Stimulated activated CD4-positive, alpha-beta T cell treated with anti-CD3 and anti-CD28 coated beads, TNF-alpha, amount 100 ng/mL, for 48 hours (primary cell): ENCODE measurements around the gene TMEM72.
"Not testable (repeated sequence)": the region's sequence is repeated elsewhere in the genome, so short reads cannot be mapped to it uniquely, and the experiment has no call there.

Experiments used
- DNase-seq, 3 donors: peaks; one replicate each; pipeline ENCODE4 v3.0.0-alpha.2; 2020; ENCODE audit warnings: low read depth in 3 of 3

TMEM72 gene

DNA sequence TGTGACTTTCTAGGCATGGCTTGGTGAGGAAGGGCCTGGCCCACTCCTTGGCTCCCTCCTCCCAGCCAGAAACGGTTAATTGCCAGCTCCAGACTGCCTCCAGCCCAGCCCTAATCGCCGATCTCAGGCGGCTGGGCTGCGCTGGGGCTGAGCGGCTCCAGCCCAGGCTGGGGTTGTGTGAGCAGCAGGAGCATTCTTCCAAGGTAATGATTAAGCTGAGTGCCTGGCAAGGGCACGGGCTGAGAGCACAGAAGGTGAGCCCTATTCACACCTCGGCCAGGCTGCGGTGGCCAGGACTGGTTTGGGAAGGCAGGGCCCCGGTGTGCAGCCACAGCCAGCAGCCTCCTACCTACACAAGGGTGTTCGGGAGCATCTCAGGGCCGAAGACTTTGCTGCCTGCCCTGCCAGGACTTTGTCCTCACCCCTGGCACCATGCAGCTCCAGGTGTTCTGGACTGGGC is at the start of gene TMEM72:
TSS of gene TMEM72 (plus strand) at position 257 of the 460 bp plus-strand sequence. CDS start at position 433, 176 bp downstream.
- DNase-seq, result no peak

DNA sequence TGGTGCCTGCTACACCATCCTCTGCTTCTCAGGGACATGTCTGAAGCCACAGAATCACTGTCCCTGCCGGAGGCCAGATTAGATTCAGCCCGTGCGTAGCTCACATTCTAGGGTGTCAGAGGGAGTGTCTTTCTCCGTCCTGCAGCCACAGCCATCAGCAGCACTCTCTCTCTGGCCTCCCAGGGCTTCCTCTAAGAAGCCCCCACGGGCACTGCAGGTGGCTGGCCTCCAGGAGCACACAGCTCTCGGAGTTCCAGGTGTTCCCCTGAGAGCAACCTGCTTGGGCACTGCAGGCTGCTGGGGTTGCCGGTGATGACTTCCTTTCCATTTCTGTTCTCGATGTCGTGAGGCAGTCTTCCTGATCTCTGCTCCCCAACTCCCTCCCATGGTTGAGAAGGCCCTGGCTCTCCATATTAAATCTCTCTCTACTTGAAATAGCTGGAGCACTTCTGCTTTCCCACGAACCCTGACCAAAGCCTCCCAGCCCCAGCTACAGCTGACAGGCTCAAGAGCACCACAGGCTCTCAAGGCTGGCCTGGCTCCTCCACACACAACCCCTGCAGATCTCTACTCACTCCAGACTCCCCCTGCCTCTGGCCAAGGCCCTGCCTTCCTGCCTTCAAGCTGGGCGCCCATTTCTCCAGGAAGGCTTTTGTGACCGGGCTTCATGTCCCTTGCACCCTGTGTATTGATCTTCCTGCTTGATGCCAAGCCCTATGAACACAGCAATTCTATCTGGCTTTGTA is 49.0 kb upstream of the TMEM72 start:
- no peak for DNase-seq

DNA sequence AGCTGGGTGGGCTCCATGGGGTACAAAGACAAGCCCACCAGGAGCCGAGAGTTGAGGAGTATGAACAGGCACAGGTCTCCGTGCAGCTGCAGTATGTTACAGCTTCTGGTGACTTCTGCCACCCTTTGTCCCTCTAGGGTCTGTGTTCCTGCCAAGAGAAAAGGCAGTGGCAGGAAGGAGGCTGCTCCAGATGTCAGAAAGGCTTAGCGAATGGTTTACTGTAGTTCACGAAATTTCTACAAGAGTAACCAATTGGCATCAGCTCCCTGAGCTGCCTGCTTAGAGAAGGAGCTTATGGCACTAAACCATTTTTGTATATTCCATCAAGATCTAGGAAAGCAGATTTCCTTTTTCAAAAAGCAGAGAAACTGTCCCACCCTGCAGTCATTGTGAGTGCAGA is 48.2 kb upstream of the TMEM72 start:
- DNase-seq, result no peak

DNA sequence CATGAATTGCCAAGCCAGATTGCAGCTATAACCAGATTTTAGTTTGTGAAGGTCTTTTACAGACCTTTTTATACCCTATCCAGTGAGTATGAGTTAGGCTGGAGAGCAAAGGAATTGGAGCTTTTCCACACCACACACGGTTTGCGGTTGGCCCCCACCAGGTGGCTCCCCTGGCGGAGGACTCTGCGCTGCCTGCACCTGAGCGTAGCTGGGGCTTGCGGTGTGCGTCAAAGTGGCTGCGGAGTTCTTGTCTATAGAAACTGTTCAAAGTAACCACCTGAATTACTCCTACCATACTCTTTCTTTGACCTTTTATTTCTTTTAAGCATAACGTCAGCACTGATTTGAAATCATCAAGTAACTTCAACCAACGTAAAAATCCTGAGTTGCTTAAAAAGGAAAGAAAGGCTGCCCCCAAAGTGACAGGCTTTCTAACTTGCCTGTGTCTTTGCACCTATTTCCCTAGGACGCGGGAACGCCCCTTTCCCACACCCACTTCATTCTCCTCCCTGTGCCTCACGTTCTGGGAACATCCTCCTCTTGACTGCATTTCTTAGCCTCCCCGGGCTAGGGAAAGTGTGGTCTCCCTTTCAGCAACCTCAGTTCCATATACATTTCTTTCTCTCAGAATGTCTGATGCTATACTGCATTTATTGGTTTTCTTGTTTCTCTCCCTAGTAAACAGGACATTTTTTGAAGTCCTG is 47.6 kb upstream of the TMEM72 start:
- DNase-seq, result no peak

DNA sequence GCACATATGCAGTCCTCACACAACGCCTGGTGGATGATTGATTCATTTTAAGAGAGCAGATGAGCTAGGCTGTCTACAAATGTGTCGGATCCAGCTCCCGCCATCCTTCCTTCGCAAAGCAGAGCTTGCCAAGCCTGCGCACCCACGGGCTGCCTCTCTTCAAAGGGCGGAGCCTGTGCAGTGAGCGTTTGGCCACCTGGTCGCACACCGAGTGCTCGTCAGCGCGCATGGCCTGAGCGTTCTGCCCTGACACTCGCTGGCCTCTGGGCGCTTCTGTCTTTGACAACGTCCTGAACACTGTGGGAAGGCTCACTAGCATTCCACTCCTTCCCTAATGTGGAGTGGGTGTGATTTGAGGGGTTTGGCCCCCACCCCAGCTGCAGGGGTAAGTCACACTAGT is 47.1 kb upstream of the TMEM72 start:
- no peak for DNase-seq

DNA sequence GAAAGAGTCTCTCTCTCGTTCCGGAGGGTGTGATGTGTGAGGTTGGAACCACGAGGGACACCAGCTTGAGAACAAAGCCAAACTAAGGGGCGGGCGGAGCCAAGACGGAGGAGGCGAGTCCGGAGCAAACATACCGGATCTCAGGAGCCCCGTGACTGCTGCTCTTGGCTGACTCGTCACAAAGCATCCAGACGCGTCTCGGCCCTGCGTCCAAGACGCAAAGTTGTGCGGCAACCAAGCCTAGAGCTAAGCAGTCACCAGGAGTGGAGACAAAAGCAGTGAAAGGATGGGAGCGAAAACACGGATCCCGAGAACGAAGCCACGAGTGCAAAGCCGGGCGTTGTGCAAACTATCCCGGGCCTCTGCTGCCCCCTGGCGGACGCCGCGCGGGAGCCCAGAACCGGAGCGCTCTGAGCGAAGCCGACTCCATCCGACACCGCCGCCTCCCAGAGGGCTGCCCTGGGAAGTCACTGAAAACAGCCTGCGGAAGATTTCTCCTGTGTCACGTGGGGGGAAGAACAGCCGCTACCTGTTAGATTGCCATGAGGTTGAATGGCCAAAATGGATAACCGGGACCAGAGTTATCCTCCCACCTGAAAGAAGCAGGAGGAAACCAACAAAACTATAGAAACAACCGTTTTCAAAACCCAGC is 46.4 kb upstream of the TMEM72 start:
- peak; percentile 58 to 84 (median 72) for DNase-seq

DNA sequence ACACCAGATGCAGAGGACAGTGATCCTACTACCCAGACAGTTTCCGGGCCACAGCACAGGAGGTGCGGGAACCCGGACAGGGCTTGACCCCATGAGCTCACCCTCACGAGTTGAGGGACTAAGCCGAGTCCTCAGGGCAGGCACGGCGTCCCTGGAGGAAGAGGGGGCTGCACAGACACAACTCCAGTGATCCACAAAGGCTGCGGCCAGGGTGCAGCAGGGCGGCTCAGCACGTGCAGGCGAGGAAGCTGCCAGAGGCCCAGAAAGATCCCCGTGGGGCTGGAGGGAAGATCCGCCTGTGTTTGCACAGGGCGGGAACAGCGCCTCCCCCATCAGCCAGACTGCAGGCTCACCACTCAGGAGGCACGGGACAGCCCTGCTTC is 45.9 kb upstream of the TMEM72 start:
- no peak for DNase-seq

DNA sequence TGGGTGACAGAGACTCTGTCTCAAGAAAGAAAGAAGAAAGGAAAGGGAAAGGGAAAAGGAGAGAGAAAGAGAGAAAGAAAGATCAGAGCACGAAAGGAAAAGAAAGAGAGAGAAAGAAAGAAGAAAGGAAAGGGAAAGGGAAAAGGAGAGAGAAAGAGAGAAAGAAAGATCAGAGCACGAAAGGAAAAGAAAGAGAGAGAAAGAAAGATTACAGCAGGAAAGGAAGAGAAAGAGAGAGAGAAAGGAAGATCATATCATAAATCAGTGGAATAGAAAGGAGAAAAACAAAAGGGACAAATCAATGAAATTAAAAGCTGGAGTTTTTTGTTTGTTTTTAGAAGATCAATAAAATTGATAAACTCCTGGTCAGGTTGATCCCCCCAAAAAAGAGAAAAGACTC is 44.8 kb upstream of the TMEM72 start:
- DNase-seq, result not testable (repeated sequence)

DNA sequence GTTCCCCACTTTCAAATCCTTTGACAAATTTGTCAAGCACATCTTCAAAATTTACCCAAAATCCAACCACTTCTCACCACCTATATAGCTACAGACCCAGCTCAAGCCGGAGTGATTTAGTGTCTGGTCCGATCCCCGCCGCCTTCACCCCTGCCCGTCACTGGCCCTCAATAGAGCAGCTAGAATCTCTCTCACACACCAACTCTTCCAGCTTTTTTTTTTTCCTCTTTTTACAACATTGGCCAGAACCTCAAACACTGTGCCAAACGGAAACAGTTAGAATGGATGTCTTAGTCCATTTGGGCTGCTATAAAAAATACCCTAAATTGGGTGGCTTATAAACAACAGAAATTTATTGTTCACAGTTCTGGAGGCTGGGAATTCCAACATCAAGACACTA is 41.1 kb upstream of the TMEM72 start:
- DNase-seq, result no peak

DNA sequence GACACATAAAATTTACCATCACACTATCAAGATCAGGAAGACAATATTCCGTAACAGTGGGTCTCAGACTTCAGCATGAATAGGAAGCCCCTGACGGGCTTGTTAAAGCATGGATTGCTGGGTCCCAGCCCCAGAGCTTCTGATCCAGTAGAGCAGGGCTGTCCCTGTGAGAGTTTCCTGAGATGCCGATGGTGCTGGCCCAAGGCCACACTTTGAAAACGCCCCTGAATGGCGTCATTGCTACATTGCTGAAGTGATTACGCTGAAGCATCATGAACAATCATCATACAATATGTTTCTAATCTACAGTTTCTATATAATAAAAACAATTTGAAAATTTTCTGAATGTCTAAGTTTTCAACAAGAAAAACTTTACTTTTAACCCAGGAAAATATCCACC is 38.0 kb upstream of the TMEM72 start:
- DNase-seq, result no peak

DNA sequence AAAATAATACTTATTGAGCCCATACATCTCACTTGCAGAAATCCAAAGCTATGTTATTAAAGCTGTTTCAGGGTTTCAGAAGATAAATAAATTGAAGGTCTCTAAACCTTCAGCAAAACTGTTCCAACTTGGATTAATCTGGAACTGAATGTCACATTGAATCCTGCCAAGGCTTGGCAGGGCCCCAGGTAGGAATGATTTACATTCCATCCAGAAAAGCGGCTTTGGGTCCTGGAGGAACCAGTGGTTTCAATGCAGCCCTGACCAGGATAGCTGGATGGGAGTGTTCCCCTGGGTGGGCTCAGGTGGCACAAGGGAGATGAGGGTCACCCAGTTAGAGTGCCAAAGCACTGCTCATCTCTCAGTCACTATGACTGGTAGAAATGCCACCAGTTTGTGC is 37.0 kb upstream of the TMEM72 start:
- no peak for DNase-seq

DNA sequence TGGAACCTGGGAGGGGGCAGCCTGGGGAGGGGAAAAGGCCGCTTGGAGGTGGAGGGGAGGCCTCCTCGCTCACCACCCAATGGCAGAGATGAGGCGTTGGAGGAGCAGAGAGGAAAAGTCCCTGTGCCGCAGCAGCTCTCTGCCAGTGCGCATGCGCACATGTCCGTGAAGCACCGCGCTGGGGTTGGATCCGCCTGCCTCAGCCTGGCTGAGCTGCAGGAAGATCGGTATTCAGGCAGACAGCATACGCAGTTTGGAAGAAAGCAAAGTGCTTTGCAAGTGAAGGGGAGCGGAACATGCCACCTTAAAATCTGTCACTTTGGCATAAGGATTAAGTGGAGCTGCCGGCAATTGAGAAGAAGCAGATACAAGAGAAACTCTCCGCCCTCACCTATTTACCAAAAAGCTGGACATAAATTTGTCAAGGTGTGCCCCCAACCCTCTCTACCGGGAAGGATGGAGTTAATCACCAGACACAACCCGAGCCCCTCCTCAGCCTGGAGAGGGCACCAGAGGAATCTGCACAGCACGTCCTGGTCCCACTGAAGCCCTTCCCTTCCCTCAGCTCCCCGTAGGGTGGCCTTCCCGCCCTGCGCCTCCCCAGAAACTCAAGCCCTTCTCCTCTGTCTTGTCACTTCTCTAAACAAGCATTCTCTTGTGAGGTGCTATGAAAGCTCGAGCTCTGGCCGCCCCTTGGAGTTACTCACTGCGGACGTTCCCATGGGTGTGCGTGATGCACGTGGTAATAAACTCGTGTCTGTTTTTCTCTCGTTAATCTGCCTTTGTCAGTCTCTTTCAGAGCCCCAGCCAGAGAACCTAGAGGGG is 32.2 kb upstream of the TMEM72 start:
- peak; percentile 59 to 63 (median 62) for DNase-seq

DNA sequence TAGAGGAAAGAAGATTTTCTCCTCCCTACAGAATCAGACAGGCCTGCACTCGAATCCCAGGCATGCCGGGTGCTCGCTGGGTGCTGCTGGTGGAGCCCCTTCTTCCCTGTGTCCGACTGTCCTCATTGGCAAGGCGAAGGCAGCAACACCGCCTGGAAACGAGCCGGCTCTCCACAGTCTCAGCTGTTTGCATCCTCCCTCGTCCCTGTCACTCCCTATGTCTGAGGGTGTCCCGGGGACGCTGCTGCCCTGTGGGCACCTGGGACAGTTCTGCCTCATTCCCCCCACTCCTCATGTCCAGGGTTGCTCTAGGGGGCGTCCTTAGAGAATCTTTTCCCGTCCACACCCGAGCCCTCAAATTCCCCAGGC is 31.6 kb upstream of the TMEM72 start:
- no peak for DNase-seq

DNA sequence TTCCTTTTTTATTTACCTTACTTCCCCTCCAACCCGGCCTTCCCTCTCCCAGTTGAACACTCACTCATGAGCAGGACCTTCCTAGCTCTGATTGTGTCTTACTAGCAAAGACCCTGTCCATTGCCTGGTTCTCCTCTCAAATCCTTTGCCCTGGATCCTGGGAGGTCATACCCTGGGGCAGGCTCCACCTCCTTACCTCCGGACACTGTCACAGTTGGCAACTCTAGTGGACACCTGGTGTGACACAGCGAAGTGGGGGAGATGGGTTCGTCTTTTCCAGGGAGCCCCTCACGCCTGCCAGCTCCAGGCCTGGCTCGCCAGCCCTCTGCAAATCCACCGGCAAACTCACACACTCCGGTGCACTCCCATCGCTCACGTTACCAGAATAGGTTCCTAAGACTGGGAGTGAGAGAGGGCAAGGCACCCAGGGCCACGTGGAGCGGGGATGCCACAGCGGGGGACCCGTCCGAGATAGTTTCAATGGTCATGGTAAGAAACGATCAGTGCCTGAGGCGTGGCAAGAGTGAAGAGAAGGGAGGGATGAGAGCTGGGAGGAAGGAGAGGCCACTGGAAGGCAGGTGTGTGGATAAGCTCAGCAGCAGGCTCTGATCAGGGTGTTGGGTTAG is 30.9 kb upstream of the TMEM72 start:
- DNase-seq, result no peak

DNA sequence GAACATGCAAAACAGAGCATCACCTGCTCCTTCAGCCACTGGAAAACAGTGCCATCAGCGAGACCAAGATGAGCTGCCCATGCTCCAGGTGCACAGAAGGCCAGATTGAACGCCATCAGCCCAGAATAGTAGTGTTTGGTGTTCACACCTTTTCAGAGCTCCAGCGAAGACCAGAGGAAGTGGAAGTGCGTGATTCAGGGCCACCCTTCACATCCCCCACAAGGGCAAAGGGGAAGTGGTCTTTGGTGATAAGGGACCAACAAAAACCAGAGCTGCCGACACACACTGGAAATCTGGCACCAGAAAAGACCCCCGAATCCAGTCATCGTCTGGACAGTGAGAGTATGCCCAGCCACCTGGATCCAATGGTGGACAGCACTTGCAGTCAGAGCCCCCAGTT is 29.5 kb upstream of the TMEM72 start:
- DNase-seq, result no peak

DNA sequence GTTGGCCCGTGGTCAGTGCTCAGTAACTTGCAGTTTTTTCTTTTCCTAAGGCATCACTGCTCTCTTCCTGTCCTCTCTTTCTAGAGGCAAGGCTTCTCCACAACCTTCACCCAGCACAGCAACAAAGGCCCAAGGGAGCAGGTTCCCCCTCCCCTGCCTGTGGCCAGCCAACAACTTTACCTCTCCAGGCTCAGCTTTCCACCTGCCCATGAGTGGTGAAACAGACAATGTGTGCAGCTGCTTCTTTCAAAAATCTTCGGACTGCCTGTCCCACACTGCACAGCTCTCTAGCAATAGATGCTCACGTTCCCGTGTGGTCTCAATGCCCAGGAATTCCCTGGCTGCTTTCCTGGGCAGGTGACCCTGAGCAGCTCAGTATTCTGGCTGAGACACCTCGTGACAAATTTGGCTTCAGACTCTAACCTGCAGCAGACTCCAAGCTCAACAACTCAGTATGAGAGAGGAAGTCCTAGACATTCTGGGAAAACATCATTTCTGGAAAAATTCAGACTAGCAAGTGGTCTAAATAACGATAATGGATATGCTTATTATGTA is 28.9 kb upstream of the TMEM72 start:
- no peak for DNase-seq

DNA sequence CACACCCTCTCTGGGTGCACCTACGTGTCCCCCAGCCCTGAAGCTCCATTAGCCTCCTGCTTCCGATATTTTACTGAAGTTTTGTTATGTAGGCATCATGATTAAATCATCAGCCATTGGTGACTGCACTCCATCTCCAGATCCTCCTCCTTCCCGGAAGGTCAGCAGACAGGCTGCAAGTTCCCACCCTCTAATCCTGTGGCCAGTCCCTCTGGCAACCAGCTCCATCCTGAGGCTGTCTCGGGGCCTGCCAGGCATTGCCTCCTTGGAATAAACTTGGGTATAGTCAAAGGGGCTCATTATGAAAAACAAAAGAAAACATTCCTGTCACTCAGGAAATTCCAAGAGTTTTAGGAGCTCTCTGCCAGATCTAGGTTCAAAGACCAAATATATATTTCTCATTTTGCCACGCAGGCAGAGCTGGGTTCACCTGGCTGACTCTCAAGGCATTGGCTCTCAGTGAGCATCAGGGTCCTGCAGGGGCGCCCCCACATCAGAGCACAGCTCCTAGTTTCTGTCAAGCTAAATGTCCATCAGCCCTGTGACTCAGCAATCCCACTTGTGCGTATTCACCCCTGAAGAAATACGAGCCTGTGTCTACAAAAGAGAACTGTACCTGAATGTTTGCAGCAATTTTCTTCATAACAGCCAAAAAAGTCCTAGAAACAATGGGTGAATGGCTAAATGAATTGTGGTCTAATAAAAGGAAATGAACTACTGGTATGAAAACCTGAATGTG is 27.4 kb upstream of the TMEM72 start:
- DNase-seq, result no peak

DNA sequence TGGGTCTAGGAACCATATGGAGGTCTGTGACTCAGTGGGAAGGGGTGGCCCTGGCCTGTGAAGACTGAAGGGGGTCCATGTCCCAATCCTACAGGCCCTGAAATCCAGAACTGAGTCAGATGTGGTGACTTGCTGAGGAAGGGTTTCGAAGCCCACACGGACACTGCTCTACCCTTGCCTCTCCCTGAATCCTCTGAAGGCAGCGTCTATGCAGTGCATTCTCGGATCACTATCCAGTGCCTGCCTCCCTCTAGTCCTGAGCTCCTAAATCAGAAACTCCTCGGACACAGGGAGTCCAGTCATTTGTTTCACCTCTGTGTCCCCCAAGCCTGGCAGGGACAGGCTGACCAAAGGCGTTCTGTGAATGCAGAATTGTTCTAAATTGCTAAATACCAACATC is 25.4 kb upstream of the TMEM72 start:
- no peak for DNase-seq

DNA sequence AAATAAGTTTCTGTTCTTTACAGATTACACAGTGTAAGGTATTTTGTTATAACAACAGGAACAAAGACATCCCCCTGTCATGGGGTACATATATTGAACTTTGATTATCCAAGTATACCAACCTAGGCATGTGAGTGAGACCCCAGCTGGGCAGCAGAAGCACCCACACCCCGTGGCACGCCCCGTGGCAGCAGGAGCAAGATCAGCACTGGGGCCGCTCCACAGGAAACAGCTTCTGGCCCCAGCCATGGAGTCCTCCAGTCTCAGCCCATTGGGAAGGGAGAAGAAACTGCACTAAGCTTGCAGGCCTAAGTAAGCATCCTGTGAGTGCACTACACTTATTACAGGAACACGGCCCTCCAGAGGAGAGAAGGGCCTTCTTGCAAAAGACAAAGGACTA is 24.2 kb upstream of the TMEM72 start:
- DNase-seq, result no peak

DNA sequence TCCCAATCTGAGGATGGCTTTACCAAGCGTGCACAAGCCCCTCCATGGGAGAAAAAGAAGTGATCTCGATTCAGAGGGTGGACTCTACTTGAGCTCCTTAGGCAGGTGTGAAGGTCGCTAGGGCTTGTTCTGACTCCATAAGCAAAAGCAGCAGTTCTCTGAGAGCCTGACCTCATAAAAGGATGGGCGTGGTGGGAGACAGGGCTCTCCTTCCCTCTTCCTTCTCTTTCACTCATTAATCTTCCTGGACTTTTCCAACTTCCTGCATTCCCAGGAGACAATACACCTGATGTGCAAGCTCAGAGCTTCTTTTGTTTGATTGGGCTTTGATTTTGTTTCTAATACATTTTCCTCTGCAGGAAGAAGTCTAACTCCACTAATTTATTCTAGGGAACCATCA is 22.3 kb upstream of the TMEM72 start:
- no peak for DNase-seq

DNA sequence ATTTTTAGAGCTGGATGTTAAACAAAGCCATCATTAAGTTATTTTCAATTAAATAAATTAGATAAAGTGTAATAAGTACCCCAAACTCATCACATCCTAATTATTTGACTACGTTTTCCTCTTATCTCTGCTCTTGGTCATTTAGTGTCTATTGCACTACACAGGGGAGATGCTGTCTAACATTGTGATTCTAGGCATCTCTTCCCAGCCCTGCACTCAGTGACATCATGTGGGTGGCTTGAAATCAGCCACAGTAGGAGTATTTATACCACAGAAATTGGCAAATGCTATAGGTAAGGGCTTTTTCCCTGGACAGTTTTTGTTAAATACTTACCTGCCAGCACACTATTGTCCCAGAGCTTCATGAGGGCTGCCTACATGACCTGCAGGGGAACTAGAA is 21.3 kb upstream of the TMEM72 start:
- no peak for DNase-seq
